Stimulated activated memory B cell treated with anti-CD40 and anti-IgM and Interleukin-4, amounts not matched to agents 10 μg/mL and 1 μg/mL and 100 μg/mL, for 72 hours (primary cell): ENCODE results near the gene ECE2.

Experiments
- ATAC-seq: fragments of 150-1000 bp; cut with Tn5 transposase; 2 replicates; pipeline ENCODE4 v1.10.0; 2021
- H3K27ac Mint-ChIP-seq: one replicate; pipeline ENCODE4 v1.8.0; 2022; ENCODE audit warnings: mild to moderate bottlenecking, mixed read lengths
- H3K27me3 Mint-ChIP-seq: one replicate; pipeline ENCODE4 v1.8.0; 2022; ENCODE audit warnings: mixed read lengths
- H3K36me3 Mint-ChIP-seq: one replicate; pipeline ENCODE4 v1.8.0; 2022; ENCODE audit warnings: mixed read lengths
- H3K4me1 Mint-ChIP-seq: one replicate; pipeline ENCODE4 v1.8.0; 2022; ENCODE audit warnings: mixed read lengths
- H3K4me3 Mint-ChIP-seq: one replicate; pipeline ENCODE4 v1.8.0; 2022; ENCODE audit warnings: mild to moderate bottlenecking, moderate library complexity, mixed read lengths
- H3K9me3 Mint-ChIP-seq: one replicate; pipeline ENCODE4 v1.8.0; 2022; ENCODE audit warnings: mixed read lengths

Gene ECE2

DNA sequence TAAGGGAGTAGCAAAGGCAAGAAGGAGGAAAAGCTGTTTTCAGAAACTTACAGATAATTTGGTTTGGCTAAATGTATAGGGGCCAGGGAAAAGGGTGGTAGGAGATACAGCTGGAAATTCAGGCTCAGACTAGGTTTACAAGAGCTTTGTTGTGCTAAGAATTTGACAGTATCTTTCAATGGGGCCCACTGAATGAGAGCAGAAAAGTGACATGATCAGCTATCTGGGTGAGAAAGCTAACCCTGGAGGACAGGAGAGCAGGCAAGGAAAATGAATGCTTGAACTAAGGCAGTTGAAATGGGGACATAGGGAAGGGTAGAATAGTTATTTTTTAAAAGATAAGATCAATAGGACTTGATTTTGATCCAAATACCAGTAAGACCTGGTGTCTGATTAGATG lies 35.8 kb downstream of the ECE2 start:
- Mint-ChIP-seq H3K4me3 (no peak overlapping the region), H3K4me1 (peaks cover 13% of the 10 kb centered on the region), H3K27ac (no peak overlapping the region), H3K9me3 (no peaks in the 10 kb centered on the region), H3K36me3 (peaks cover 39% of the 10 kb centered on the region), H3K27me3 (no peaks in the 10 kb centered on the region)
- ATAC-seq, result no peak

DNA sequence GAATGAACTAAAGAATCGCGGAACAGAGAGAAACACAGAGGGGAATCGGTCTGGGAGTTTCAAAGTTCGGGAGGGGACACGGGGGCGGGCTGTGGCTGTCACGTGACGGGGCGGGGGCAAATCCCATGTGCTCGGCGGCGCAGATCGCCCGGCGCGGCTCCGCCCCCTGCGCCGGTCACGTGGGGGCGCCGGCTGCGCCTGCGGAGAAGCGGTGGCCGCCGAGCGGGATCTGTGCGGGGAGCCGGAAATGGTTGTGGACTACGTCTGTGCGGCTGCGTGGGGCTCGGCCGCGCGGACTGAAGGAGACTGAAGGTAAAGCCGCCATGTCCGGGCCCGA lies 38.5 kb downstream of the ECE2 start, which contains the start of gene EIF4G1:
Gene EIF4G1, plus strand, starts transcription at position 244 of the 337 bp plus-strand sequence. CDS start 1,191 bp downstream, outside the sequence.
- H3K27ac Mint-ChIP-seq, result peak within 1 kb of the TSS; percentile 36
- peak within 1 kb of the TSS; percentile 81 for H3K4me3 Mint-ChIP-seq
- peak; percentile 94 for ATAC-seq
- peaks cover 31% of the 10 kb centered on the region for H3K36me3 Mint-ChIP-seq
- no peaks in the 10 kb centered on the region for H3K27me3 Mint-ChIP-seq
- H3K9me3 Mint-ChIP-seq, result no peaks in the 10 kb centered on the region
- H3K4me1 Mint-ChIP-seq, result peaks cover 34% of the 10 kb centered on the region

DNA sequence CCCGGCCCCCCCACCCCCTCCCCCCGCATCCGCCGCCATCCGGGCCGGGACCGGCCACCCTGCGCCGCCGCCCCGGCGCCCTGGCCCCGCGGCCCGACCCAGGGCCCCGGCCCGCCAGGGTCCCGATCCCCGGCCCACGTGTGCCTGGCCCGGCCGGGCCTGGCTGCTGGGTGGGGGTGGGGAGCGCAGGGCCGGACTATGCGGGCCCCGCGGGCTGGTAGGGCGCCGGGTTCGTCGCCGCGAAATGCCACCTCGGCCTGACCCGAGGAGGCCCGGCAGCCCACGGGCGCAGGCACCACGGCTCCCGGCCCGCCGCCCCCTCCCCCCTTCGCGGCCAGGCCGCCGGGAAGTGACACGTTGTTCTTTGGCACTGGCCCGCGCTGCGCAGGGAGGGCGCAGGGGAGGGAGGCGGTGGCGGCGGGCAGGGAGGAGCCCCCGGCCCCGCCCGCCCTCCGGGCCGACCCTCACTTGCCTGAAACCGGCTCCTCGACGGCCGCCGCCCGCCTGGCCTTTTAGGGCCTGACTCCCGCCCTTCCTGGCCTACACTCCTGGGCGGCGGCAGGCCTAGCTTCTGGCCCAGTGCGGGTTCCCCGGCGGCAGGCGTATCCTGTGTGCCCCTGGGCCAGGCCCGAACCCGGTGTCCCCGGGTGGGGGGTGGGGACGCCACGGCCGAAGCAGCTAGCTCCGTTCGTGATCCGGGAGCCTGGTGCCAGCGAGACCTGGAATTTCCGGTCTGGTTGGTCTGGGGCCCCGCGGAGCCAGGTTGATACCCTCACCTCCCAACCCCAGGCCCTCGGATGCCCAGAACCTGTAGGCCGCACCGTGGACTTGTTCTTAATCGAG lies 39.1 kb downstream of the ECE2 start:
- H3K27me3 Mint-ChIP-seq, result no peaks in the 10 kb centered on the region
- peak overlapping the region; percentile 81 for H3K4me3 Mint-ChIP-seq
- H3K27ac Mint-ChIP-seq, result peak overlapping the region; percentile 36

DNA sequence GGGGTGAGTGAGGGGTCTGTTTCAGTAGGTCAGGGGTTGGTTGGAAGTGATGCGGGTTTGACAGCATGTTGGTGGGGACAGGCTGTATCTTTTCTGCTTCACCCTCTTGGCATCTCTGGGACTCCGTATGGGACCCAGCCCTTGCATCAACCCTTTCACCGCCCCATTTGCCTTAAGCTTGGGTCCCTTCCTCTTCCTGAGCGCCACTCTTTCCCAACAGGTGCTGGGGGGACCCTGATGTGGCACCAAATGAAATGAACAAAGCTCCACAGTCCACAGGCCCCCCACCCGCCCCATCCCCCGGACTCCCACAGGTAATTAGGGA lies 39.7 kb downstream of the ECE2 start:
- peak overlapping the region; percentile 36 for H3K27ac Mint-ChIP-seq
- H3K9me3 Mint-ChIP-seq, result no peaks in the 10 kb centered on the region
- H3K4me1 Mint-ChIP-seq, result peaks cover 40% of the 10 kb centered on the region
- peaks cover 29% of the 10 kb centered on the region for H3K36me3 Mint-ChIP-seq
- H3K27me3 Mint-ChIP-seq, result no peaks in the 10 kb centered on the region
- H3K4me3 Mint-ChIP-seq, result peak overlapping the region; percentile 65
- ATAC-seq, result peak; percentile 1

More for the DNA sequence above, 39.1 kb downstream of the ECE2 start:
- H3K36me3 Mint-ChIP-seq, result peaks cover 32% of the 10 kb centered on the region
- H3K4me1 Mint-ChIP-seq, result peaks cover 40% of the 10 kb centered on the region
- peak; percentile 59 for ATAC-seq
- no peaks in the 10 kb centered on the region for H3K9me3 Mint-ChIP-seq

DNA sequence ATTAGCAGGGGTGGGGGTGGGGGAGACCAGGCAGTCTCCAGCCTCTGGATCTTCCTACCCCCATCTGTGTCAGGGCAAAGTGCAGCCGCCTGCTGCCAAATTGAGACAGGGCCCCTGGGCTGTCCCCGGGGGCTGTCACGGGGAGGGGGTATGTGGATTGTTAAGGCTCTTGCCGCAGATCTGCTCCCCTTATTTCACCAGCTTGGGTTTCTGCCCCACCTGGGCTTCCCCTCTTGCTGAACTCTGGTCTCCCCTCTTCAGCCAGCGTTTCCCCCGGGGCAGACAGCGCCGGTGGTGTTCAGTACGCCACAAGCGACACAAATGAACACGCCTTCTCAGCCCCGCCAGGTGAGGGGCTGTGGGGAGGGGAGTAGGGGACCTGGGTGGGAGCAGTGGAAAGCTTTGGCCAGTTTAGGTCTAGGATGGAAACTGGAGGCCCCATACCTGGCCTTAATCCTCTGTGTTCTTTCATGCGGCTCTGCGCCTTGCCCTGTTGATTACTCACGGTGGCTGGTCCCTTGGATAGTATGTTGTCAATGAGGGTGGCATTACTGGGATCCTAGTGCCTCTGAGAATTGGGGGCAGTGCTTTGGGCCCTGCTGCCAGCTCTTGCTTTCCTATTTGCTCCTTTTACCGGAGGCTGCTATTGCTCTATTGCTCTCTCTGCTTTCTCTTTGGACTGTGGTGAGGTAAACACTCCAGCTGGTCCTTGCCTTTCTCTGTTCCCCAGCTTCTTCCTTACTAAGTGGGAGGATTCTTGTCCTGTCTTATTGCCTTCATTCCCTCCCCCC lies 40.2 kb downstream of the ECE2 start:
- Mint-ChIP-seq H3K27me3 (no peaks in the 10 kb centered on the region), H3K36me3 (peaks cover 35% of the 10 kb centered on the region), H3K4me1 (peaks cover 40% of the 10 kb centered on the region), H3K27ac (peak overlapping the region; percentile 36), H3K4me3 (peak overlapping the region; percentile 65), H3K9me3 (no peaks in the 10 kb centered on the region)
- no peak for ATAC-seq

DNA sequence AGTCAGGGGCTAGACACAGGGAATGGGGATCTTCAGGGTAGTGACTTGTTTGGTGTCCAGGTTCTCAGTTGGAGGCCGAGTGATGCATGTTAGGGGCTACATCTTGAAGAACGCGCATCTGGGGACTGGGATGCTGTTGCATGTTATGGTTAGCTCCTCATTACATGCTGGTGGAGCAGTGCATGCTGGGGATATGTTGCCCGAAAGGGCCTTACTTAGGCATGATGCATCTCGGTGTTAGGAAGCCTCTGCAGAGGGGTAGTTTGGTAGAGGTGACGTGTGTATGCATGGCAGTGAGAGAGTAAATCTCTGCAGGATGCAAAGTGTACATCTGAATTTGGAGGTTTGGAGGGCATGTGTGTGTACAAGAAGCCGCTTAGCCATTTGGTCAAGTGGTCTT lies 41.0 kb downstream of the ECE2 start:
- no peak for ATAC-seq
- peaks cover 42% of the 10 kb centered on the region for H3K36me3 Mint-ChIP-seq
- H3K4me1 Mint-ChIP-seq, result peaks cover 46% of the 10 kb centered on the region

DNA sequence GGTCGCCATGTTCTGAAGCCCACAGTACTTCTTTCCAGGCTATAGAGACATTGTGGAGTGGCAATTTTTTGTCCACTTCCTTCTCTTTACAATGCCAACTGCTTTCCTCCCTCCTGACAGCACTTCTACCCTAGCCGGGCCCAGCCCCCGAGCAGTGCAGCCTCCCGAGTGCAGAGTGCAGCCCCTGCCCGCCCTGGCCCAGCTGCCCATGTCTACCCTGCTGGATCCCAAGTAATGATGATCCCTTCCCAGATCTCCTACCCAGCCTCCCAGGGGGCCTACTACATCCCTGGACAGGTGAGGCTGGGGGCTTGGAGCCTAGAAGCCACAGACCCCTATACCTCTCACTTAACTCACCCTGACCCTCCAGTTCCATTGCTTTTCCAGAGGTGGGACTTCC lies 41.4 kb downstream of the ECE2 start:
- peak overlapping the region; percentile 5 for H3K4me3 Mint-ChIP-seq
- peaks cover 46% of the 10 kb centered on the region for H3K36me3 Mint-ChIP-seq

More for the DNA sequence above, 41.0 kb downstream of the ECE2 start:
- H3K4me3 Mint-ChIP-seq, result peak overlapping the region; percentile 65
- H3K27ac Mint-ChIP-seq, result peak overlapping the region; percentile 36
- H3K9me3 Mint-ChIP-seq, result no peaks in the 10 kb centered on the region
- no peaks in the 10 kb centered on the region for H3K27me3 Mint-ChIP-seq

DNA sequence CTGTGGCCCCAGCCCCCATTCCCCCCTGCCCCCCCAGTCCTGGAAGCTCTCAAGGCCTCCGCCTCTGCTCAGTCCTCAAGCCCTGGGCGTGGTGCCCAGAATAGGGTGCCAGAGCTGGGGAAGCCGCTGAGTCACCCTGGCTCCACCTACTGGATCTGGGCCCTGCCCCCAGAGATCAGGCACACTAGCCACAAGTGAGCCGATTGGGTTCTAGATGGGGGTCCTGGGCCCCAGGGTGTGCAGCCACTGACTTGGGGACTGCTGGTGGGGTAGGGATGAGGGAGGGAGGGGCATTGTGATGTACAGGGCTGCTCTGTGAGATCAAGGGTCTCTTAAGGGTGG lies 44.3 kb downstream of the ECE2 start:
- Mint-ChIP-seq H3K27ac (no peak overlapping the region), H3K4me1 (peaks cover 49% of the 10 kb centered on the region), H3K27me3 (no peaks in the 10 kb centered on the region), H3K36me3 (peaks cover 72% of the 10 kb centered on the region), H3K4me3 (no peak overlapping the region), H3K9me3 (no peaks in the 10 kb centered on the region)
- ATAC-seq, result no peak

More for the DNA sequence above, 41.4 kb downstream of the ECE2 start:
- ATAC-seq, result no peak
- peaks cover 49% of the 10 kb centered on the region for H3K4me1 Mint-ChIP-seq
- H3K27ac Mint-ChIP-seq, result peak overlapping the region; percentile 18
- H3K27me3 Mint-ChIP-seq, result no peaks in the 10 kb centered on the region
- H3K9me3 Mint-ChIP-seq, result no peaks in the 10 kb centered on the region

DNA sequence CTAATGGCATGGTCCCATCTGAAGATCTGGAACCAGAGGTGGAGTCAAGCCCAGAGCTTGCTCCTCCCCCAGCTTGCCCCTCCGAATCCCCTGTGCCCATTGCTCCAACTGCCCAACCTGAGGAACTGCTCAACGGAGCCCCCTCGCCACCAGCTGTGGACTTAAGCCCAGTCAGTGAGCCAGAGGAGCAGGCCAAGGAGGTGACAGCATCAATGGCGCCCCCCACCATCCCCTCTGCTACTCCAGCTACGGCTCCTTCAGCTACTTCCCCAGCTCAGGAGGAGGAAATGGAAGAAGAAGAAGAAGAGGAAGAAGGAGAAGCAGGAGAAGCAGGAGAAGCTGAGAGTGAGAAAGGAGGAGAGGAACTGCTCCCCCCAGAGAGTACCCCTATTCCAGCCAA lies 45.8 kb downstream of the ECE2 start:
- Mint-ChIP-seq H3K9me3 (no peaks in the 10 kb centered on the region), H3K36me3 (peaks cover 83% of the 10 kb centered on the region), H3K4me3 (no peak overlapping the region), H3K4me1 (peaks cover 35% of the 10 kb centered on the region), H3K27me3 (no peaks in the 10 kb centered on the region), H3K27ac (no peak overlapping the region)
- no peak for ATAC-seq

DNA sequence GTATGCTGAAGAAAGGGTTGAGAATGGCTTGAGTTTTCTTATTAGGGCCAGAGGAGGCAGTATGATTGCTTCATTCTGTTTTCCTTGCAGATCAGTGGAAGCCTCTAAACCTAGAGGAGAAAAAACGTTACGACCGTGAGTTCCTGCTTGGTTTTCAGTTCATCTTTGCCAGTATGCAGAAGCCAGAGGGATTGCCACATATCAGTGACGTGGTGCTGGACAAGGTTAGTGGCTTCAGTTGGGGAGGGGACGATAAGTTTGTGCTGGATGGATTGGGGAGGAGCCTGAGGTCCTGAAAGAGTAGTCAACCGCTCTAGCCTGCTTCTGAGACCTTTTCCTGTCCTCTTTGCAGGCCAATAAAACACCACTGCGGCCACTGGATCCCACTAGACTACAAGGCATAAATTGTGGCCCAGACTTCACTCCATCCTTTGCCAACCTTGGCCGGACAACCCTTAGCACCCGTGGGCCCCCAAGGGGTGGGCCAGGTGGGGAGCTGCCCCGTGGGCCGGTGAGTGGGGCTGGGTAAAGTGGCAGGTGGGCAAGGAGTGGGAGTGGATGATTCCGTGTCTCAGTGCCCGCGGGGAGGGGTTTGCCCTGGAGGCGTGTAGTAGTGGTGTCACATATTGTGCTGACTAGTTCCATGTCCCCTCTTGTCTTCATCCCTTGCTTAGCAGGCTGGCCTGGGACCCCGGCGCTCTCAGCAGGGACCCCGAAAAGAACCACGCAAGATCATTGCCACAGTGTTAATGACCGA lies 47.1 kb downstream of the ECE2 start:
- H3K27me3 Mint-ChIP-seq, result no peaks in the 10 kb centered on the region
- H3K27ac Mint-ChIP-seq, result no peak overlapping the region
- peaks cover 23% of the 10 kb centered on the region for H3K4me1 Mint-ChIP-seq
- H3K9me3 Mint-ChIP-seq, result no peaks in the 10 kb centered on the region
- H3K36me3 Mint-ChIP-seq, result peaks cover 84% of the 10 kb centered on the region
- no peak for ATAC-seq
- no peak overlapping the region for H3K4me3 Mint-ChIP-seq

DNA sequence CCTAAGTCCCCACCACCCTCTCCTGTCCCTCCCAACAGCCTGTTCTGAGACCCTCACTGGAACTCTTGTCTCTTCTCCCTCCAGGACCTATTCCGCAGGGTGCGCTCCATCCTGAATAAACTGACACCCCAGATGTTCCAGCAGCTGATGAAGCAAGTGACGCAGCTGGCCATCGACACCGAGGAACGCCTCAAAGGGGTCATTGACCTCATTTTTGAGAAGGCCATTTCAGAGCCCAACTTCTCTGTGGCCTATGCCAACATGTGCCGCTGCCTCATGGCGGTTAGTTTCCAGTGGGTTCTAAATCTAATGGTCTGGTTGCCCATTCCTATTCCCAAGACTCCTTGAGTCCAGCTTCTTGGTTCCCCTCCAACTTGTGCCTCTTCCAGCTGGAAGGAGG lies 47.9 kb downstream of the ECE2 start:
- no peak overlapping the region for H3K4me3 Mint-ChIP-seq
- peaks cover 22% of the 10 kb centered on the region for H3K4me1 Mint-ChIP-seq
- H3K27ac Mint-ChIP-seq, result no peak overlapping the region
- H3K9me3 Mint-ChIP-seq, result no peaks in the 10 kb centered on the region
- H3K36me3 Mint-ChIP-seq, result peaks cover 89% of the 10 kb centered on the region
- no peak for ATAC-seq
- H3K27me3 Mint-ChIP-seq, result no peaks in the 10 kb centered on the region

DNA sequence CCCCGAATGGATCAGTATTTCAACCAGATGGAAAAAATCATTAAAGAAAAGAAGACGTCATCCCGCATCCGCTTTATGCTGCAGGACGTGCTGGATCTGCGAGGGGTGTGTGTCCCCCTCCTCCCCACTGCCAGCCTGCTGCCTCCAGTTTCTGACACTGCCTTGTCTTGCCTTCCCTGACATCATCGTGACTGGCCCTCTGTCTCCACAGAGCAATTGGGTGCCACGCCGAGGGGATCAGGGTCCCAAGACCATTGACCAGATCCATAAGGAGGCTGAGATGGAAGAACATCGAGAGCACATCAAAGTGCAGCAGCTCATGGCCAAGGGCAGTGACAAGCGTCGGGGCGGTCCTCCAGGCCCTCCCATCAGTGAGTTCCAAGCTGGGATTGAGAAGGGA lies 49.4 kb downstream of the ECE2 start:
- no peak for ATAC-seq
- Mint-ChIP-seq H3K36me3 (peaks cover 92% of the 10 kb centered on the region), H3K4me1 (peaks cover 14% of the 10 kb centered on the region), H3K27ac (peak overlapping the region; percentile 52), H3K9me3 (no peaks in the 10 kb centered on the region), H3K4me3 (no peak overlapping the region), H3K27me3 (no peaks in the 10 kb centered on the region)

DNA sequence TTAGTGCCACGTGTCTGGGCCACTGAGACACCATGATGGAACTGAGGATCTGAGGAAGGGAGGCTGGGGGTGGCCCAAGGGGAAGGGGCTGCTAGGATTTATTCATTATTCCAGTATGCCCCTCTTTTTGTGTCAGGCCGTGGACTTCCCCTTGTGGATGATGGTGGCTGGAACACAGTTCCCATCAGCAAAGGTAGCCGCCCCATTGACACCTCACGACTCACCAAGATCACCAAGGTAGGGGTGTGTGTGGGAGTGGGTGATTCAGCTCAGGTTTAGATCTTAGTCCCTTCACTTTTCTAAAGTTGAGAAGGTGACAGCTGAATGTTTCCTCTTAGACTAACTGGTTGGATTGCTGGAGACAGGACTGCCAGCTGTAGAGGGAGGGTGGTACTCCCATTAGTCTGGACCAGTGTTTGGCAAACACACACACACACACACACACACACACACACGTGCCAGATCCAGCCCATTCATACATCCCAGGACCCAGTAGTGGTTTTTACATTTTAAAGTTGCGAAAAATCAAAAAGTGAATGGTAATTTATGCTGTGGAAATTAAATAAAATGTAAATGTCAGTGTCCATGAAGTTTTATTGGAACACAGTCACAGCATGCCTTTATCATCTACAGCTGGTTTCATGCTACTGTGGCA lies 50.0 kb downstream of the ECE2 start:
- ATAC-seq, result no peak
- Mint-ChIP-seq H3K27me3 (no peaks in the 10 kb centered on the region), H3K36me3 (peaks cover 89% of the 10 kb centered on the region), H3K4me3 (no peak overlapping the region), H3K9me3 (no peaks in the 10 kb centered on the region), H3K27ac (peak overlapping the region; percentile 52), H3K4me1 (peaks cover 14% of the 10 kb centered on the region)

DNA sequence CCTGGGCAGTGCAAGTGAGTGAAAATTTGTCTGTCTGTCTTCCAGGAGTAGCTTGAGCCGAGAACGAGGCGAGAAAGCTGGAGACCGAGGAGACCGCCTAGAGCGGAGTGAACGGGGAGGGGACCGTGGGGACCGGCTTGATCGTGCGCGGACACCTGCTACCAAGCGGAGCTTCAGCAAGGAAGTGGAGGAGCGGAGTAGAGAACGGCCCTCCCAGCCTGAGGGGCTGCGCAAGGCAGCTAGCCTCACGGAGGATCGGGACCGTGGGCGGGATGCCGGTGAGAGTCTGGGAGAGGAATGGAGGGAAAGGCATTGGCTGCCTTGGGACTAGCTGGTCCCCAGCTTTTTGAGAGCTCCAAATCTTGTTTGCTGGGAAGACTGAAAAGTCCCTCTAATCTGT lies 51.3 kb downstream of the ECE2 start:
- Mint-ChIP-seq H3K36me3 (peaks cover 89% of the 10 kb centered on the region), H3K27ac (no peak overlapping the region), H3K27me3 (no peaks in the 10 kb centered on the region), H3K9me3 (no peaks in the 10 kb centered on the region), H3K4me1 (peaks cover 5% of the 10 kb centered on the region), H3K4me3 (no peak overlapping the region)
- ATAC-seq, result no peak

DNA sequence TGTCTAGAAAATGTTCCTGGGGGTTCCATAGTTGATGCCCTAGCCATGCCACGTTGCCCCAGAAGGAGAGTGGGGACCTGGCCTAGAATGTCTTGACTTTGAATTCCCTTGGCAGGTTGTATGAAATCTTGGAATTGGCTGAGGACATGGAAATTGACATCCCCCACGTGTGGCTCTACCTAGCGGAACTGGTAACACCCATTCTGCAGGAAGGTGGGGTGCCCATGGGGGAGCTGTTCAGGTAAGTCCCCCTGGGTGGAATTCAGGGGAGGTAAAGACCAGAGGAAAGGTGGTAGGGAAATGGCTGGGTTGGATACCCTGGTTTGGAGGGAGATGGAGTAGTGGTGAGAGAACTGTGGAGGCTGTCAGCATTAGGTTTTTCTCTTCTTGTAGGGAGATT lies 52.7 kb downstream of the ECE2 start:
- H3K4me1 Mint-ChIP-seq, result peaks cover 16% of the 10 kb centered on the region
- H3K27ac Mint-ChIP-seq, result peak overlapping the region; percentile 43

More for the DNA sequence above, 52.7 kb downstream of the ECE2 start:
- Mint-ChIP-seq H3K9me3 (no peaks in the 10 kb centered on the region), H3K27me3 (no peaks in the 10 kb centered on the region), H3K4me3 (no peak overlapping the region), H3K36me3 (peaks cover 92% of the 10 kb centered on the region)
- ATAC-seq, result no peak
